ENCODE data around the gene CHRNE. TPM values are rescaled to one million over a fixed set of nuclear protein-coding genes. Genes with fewer than 3 reads are reported as not detected.
"Not testable (repeated sequence)": the region's sequence is repeated elsewhere in the genome, so short reads cannot be mapped to it uniquely, and the experiment has no call there.

CHRNE gene
- polyA plus RNA-seq, 3 donors, result 1.4 to 2.8 (median 1.8) TPM

GRCh38 chr17:4863321-4863720, 39.6 kb downstream of the CHRNE start:
- DNase-seq (ENCODE audit: extremely low read depth in 1 of 11, low read depth in 9 of 11, low spot score in 4 of 11), result no peak

- DNase-seq (ENCODE audit: extremely low read depth in 1 of 11, low read depth in 9 of 11, low spot score in 4 of 11), result no peak
Measured at GRCh38 chr17:4862720-4863119, 40.2 kb downstream of the CHRNE start.

GRCh38 chr17:4861052-4861451, 41.8 kb downstream of the CHRNE start:
- no peak for DNase-seq (ENCODE audit: extremely low read depth in 1 of 11, low read depth in 9 of 11, low spot score in 4 of 11)

GRCh38 chr17:4860651-4861050, 42.2 kb downstream of the CHRNE start:
- DNase-seq (ENCODE audit: extremely low read depth in 1 of 11, low read depth in 9 of 11, low spot score in 4 of 11), result no peak

DNA sequence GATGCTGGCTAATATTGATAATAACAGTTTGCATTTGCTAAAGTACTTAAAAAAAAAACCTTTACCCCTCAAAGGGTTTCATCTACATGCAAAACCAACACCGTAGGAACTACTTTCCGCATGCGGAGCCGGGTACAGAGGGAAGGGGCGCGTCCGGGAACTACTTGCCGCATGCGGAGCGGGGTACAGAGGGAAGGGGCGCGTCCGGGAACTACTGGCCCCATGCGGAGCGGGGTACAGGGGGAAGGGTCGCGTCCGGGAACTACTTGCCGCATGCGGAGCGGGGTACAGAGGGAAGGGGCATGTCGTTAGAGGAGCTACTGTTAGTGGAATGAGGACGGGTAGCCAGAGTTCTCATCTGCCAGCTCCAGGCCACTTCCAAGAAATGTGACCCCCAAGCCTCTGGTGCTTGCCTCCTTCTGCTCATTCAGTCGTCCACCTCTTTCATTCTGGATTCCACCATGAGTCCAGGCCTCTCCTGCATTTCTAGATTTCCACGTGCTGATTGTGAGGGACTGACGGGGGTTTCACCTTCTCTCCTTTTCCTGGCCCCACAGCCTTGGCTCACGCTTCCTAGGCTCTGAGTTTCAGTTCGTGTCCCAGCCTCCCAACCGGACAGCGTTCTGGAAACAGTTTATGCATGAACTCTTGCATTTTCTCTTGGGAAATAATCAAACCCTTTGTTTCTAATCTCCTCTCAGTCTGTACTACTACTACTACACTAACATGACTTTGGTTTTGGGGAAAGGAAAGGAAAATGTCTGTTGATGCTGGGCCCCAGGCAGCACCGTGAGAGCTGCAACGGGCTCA, 42.9 kb downstream of the CHRNE start:
- DNase-seq (ENCODE audit: extremely low read depth in 1 of 11, low read depth in 9 of 11, low spot score in 4 of 11), result no peak

DNA sequence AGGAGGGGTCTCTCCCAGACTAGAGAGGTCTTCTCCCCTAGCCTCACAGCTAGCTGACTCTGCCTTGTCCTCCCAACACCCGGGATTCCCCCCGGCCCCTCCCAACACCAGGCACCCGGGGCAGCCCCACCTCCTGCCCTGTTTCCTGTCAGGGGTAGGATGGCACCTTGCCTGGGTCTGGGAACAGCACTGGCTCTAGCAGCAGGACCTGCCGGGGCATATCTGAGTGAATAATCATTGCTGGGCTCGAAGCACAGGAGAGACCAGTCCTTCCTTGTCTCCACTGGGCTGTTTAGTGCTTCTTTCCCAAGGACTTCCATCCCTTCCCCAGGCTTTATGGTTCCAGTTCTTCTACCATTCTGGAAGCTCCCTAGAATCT, 44.0 kb downstream of the CHRNE start:
- no peak for DNase-seq (ENCODE audit: extremely low read depth in 1 of 11, low read depth in 9 of 11, low spot score in 4 of 11)

DNA sequence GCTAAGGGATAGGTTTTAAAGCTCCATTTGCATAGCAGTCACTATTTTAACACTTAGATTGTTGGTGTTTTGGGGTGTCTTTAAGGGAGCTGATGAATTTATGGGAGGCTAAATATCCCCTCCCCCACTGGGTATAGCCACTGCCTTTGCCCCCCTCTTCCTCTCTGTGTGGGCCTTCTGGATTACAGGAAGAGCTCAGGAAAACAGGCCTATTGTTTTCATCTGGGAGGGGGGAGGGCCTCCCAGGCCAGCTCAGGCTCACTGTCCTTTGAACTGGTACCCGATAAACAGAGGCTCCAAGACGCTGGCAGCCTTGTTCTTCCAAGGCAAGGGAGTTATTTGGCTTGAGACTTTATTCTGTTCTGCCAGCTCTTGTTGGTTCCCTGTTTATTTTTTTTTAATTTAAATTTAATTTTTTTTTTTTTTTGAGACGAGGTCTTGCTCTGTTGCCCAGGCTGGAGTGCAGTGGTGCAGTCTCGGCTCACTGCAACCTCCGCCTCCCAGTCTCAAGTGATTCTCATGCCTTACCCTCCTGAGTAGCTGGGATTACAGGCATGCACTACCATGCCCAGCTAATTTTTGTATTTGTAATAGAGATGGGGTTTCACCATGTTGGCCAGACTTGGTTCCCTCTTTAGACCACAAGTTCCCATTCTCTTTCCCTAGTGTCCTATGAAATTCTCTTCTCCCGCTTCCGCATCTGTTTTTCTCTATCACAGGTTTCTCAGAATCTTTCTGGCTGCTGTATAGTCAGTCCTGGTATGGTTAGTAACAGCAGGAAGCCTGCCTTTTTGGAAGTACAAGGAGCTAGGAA, 44.6 kb downstream of the CHRNE start:
- no peak for DNase-seq (ENCODE audit: extremely low read depth in 1 of 11, low read depth in 9 of 11, low spot score in 4 of 11)

DNA sequence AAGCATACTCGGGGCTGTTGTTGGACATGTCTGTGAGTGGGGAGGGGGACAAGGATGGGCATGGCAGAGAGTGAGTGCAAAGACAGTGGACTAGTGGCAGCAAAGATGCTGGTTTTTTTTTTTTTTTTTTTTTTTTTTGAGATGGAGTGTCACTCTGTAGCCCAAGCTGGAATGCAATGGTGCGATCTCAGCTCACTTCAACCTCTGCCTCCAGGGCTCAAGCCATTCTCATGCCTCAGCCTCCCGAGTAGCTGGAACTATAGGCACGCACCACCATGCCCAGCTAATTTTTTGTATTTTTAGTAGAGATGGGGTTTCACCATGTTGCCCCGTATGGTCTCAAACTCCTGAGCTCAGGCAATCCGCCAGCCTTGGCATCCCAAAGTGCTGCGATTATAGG, 45.6 kb downstream of the CHRNE start:
- DNase-seq (ENCODE audit: extremely low read depth in 1 of 11, low read depth in 9 of 11, low spot score in 4 of 11), result not testable (repeated sequence)

DNA sequence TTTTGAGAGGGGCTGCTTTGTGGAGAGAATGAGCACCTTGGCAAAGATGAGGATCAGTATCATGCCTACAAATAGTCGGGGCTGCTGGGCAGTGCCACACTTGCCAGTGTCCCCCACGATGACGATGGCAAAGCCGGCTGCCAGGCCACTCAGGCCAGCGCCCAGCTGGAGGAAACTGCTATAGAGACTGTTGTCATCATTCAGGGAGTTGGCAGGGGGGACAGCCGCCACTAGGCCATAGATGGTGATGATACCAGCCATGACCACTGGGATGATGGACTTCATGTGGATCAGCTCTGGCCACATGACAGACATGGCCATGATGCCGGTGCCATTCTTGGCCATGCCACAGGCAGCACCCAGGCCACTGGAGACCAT, 46.0 kb downstream of the CHRNE start:
- DNase-seq (ENCODE audit: extremely low read depth in 1 of 11, low read depth in 9 of 11, low spot score in 4 of 11), result no peak

DNA sequence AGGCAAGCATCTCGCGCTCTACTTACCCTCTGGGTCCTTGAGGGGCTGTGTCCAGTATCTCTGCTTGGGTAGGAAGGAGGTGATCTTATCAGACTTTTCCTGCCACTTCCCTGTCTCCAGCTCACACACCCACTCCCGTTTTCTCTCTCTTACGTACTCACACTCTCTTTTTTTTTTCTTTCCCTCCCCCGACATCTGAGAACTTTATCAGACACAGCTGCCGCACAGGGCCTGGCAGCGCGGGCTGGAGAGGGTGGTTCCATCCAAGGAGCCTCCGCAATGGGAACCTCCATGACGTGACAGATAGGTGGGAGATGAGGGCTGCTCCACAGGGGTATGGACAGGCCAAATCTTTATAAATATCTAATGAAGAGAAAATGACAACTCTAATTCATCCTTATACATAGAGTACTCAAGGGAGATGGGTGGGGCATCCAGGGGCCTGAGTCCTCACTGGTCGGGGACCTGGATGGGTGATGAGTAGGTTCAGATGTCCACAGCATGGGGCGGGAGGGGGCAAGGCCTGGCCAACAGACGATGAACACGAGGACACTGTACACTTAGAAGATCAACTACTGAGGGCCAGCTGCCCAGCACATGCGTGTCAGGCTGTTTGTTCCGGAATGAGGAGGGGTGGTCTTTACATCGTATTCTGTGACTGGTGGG, 46.5 kb downstream of the CHRNE start:
- DNase-seq (ENCODE audit: extremely low read depth in 1 of 11, low read depth in 9 of 11, low spot score in 4 of 11), result no peak

GRCh38 chr17:4854111-4854681, 48.7 kb downstream of the CHRNE start:
- no peak for DNase-seq (ENCODE audit: extremely low read depth in 1 of 11, low read depth in 9 of 11, low spot score in 4 of 11)

DNA sequence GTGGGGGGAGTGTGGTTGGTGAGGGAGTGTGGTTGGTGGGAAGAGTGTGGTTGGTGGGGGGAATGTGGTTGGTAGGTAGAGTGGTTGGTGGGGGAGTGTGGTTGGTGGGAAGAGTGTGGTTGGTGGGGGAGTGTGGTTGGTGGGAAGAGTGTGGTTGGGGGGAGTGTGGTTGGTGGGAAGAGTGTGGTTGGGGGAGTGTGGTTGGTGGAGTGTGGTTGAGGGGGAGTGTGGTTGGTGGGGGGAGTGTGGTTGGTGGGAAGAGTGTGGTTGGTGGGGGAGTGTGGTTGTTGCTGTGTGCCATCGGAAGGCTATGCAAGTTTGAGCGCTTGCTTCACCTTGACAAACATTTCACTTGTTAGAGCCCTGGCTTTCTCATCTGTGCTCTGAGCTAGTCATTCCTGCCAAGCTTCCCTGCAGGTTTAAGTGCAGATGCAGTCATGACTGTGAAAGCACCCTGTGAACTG, 49.7 kb downstream of the CHRNE start:
- no peak for DNase-seq (ENCODE audit: extremely low read depth in 1 of 11, low read depth in 9 of 11, low spot score in 4 of 11)

DNA sequence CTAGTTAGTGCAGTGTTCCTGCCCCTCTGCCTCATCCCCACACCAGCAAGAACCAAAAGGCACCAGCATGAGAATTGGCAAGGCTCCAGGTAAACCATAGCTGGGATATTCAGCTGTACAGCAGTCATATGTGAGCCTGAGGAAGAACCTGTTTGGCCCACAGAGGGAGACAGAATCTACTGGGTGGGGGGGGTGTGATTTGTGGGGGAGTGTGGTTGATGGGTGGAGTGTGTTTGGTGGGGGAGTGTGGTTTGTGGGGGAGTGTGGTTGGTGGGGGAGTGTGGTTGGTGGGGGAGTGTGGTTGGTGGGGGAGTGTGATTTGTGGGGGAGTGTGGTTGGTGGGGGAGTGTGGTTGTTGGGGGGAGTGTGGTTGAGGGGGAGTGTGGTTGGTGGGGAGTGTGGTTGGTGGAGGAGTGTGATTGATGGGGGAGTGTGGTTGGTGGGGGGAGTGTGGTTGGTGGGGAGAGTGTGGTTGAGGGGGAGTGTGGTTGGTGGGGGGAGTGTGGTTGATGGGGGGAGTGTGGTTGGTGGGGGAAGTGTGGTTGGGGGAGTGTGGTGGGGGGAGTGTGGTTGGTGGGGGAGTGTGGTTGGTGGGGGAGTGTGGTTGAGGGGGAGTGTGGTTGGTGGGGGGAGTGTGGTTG, 50.2 kb downstream of the CHRNE start:
- no peak for DNase-seq (ENCODE audit: extremely low read depth in 1 of 11, low read depth in 9 of 11, low spot score in 4 of 11)

DNA sequence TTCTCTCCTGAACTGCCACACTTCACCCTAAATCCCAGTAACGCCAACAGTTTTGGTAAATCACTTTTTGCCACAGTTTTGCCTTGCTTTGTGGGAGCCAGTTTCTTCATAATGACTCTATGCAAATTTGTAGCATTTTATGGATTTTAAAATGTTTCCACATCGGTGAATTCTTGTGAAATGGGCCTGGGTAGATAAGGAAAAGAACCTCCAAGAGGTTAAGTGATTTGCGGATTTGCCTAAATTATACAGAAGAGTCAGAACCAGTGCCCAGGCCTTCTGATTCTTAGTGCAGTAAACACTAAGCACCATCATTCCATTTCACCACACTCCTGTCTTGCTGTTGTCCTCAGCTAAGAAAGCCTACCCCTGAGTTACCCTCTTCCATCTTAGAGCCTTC, 51.8 kb downstream of the CHRNE start:
- no peak for DNase-seq (ENCODE audit: extremely low read depth in 1 of 11, low read depth in 9 of 11, low spot score in 4 of 11)

DNA sequence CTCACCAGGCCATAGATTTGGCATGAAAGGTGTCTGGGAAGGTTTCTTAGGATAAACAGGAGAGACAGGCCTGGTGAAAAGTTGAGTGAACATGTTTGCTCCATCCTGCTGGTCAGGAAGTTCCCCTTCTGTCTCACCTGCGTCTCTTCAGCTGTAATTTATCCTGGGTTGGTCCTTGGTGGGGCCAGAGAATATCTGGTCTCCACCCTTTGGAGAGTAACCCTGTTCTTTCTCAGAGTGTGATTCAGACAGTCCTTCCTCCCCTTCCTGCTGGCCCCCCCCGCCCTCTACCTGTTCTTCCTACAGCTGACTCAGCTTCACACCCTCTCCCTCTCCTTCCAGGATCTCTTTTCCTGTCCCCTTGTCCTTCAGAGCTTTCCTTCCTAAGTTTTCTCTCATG, 52.7 kb downstream of the CHRNE start:
- no peak for DNase-seq (ENCODE audit: extremely low read depth in 1 of 11, low read depth in 9 of 11, low spot score in 4 of 11)

- no peak for DNase-seq (ENCODE audit: extremely low read depth in 1 of 11, low read depth in 9 of 11, low spot score in 4 of 11)
Measured at GRCh38 chr17:4849011-4849536, 53.8 kb downstream of the CHRNE start.
